NCI-H1694 (cell line): ENCODE measurements around the gene GCDH.
"Not testable (repeated sequence)": the region's sequence is repeated elsewhere in the genome, so short reads cannot be mapped to it uniquely, and the experiment has no call there.

ENCODE experiments used
- DNase-seq: peaks from one replicate; lab custom pipeline; 2025; lab: John Stamatoyannopoulos, UW

GCDH gene

GRCh38 chr19:12907166-12907565 is 16.2 kb downstream of the GCDH start:
- DNase-seq: no peak

GRCh38 chr19:12912571-12912970 is 21.6 kb downstream of the GCDH start:
- no peak for DNase-seq

- DNase-seq: peak; percentile 94
These were observed 22.1 kb downstream of the GCDH start for GRCh38 chr19:12913011-12913561.

GRCh38 chr19:12913851-12914690 is 23.1 kb downstream of the GCDH start:
- no peak for DNase-seq

GRCh38 chr19:12915860-12916259 is 24.9 kb downstream of the GCDH start:
- DNase-seq: not testable (repeated sequence)

- no peak for DNase-seq
These were observed 27.3 kb downstream of the GCDH start for GRCh38 chr19:12918253-12918652.

GRCh38 chr19:12921047-12921446 is 30.1 kb downstream of the GCDH start:
- DNase-seq: no peak

- no peak for DNase-seq
These were observed 32.0 kb downstream of the GCDH start for GRCh38 chr19:12922959-12923358.

GRCh38 chr19:12924621-12925310 is 33.8 kb downstream of the GCDH start:
- DNase-seq: no peak

GRCh38 chr19:12930002-12930645 is 39.2 kb downstream of the GCDH start:
- DNase-seq: no peak

GRCh38 chr19:12932392-12933286 is 41.7 kb downstream of the GCDH start:
- no peak for DNase-seq

GRCh38 chr19:12933287-12934072 is 42.5 kb downstream of the GCDH start, which contains the start of gene FARSA:
FARSA (minus strand) TSS chr19:12933711; CDS start chr19:12933696, 15 bp downstream.
- DNase-seq: peak; percentile 72

- no peak for DNase-seq
These were observed 44.1 kb downstream of the GCDH start for GRCh38 chr19:12935071-12935470.

- no peak for DNase-seq
These were observed 45.6 kb downstream of the GCDH start for GRCh38 chr19:12936582-12936981.

GRCh38 chr19:12937093-12937926 is 46.4 kb downstream of the GCDH start:
- DNase-seq: no peak

GRCh38 chr19:12937927-12938778 is 47.2 kb downstream of the GCDH start, which contains the start of gene CALR:
CALR (plus strand) TSS chr19:12938609; CDS start chr19:12938680, 71 bp downstream.
- peak; percentile 98 for DNase-seq

GRCh38 chr19:12938779-12939601 is 48.0 kb downstream of the GCDH start:
- no peak for DNase-seq

GRCh38 chr19:12939975-12940423 is 49.0 kb downstream of the GCDH start:
- no peak for DNase-seq
